LNCaP clone FGC (cell line): ENCODE results near the gene KCNN1.

Experiments
- DNase-seq: peaks from one replicate; pipeline ENCODE4 v3.0.0-alpha.2; 2011; ENCODE audit warnings: low read depth
- H3K4me3 ChIP-seq: 2 replicates; pipeline ENCODE4 v1.5.1; 2011; ENCODE audit warnings: mild to moderate bottlenecking, low read depth, low read length, control low read depth
- TF ChIP-seq, protein P1 (sequence below): IDR thresholded peaks from 2 replicates; pipeline ENCODE4 v1.5.1; 2012; ENCODE audit warnings: mild to moderate bottlenecking; ENCODE audit not compliant: control insufficient read depth, insufficient read depth; ENCODE audit errors: extremely low read depth

The KCNN1 gene

DNA sequence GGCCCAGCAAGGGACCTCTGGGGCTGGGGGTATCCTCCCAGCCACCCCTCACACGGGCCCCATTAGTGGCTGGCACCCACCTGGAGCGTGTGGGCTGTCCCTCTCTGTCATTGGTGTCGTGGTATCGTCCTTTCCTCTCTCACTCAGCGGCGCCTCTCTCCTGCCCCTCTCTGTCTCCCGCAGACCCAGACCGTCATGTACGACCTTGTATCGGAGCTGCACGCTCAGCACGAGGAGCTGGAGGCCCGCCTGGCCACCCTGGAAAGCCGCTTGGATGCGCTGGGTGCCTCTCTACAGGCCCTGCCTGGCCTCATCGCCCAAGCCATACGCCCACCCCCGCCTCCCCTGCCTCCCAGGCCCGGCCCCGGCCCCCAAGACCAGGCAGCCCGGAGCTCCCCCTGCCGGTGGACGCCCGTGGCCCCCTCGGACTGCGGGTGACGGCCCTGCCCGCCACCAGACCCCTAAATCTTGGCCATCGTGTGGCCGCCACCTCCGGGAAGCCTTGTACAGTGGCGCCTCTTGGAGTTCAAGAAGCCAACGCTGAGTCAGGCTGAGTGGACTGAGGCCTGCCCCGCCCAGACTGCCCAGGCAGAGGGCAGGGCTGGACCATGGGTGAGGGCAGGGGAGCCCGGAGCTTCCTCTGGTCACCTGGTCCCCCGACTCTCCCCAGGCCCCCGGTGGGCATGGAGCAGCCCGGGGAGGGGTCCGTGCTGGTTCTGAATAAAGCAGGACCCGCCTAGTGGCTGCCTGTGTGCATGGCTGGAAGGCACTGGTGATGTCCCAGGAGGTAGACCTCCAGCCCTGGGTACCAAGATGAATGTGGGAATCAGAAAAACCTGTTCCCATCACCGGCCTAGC, 31.3 kb downstream of the KCNN1 start:
- no peak for DNase-seq
- TF ChIP-seq, protein P1, sequence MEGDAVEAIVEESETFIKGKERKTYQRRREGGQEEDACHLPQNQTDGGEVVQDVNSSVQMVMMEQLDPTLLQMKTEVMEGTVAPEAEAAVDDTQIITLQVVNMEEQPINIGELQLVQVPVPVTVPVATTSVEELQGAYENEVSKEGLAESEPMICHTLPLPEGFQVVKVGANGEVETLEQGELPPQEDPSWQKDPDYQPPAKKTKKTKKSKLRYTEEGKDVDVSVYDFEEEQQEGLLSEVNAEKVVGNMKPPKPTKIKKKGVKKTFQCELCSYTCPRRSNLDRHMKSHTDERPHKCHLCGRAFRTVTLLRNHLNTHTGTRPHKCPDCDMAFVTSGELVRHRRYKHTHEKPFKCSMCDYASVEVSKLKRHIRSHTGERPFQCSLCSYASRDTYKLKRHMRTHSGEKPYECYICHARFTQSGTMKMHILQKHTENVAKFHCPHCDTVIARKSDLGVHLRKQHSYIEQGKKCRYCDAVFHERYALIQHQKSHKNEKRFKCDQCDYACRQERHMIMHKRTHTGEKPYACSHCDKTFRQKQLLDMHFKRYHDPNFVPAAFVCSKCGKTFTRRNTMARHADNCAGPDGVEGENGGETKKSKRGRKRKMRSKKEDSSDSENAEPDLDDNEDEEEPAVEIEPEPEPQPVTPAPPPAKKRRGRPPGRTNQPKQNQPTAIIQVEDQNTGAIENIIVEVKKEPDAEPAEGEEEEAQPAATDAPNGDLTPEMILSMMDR, result no peak
- no peak overlapping the region for H3K4me3 ChIP-seq

DNA sequence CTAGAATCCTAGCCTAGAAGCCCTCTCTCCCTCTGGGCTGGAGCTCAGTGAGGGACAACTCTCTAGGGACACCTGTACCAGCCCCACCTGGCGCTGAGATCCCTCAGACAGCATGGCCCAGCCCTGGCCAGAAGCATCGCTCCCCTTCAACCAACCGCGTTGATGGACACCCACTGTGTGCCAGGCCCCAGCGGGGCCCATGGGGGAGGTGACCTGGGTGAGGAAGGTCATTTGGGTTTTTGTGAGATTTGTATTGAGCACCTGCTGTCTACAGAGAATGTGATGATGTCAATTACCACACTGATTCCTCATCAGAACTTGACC, 31.9 kb downstream of the KCNN1 start:
- TF ChIP-seq, protein P1, result no peak
- no peak for DNase-seq
- no peak overlapping the region for H3K4me3 ChIP-seq

DNA sequence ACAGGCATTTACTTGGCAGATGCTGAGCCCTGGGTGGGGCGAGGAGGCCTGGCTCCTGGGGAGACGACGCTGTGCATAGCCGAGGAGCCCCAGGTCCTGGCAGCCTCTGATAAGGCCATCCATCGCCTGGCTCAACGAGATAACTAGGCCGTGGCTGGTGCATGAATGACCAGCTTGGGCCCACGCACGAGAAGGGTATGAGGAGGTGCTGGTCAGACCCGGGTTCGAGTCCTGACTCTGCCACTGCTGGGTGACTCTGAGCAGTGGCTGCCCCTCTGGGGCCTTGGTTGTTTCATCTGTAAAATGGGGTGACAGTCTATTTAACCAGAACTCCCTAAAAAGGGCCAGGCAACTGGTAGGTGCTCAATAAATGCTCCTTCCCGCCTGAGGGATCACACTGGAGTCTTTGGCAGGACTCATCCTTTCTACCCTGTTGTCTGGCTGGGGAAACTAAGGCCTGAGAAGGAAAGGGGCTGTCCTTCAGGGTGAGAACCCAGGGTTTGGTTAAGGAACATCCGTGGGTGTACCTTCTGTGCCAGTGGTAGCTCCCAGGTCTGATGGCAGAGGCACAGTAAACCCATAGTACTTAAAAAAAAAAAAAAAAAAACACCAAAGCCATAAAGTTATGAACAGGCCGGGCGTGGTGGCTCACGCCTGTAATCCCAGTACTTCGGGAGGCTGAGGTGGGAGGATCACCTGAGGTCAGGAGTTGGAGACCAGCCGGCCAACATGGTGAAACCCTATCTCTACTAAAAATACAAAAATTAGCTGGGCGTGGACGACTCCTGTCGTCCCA, 33.0 kb downstream of the KCNN1 start:
- TF ChIP-seq, protein P1, result no peak
- H3K4me3 ChIP-seq, result no peak overlapping the region
- DNase-seq, result no peak

- H3K4me3 ChIP-seq, result no peak overlapping the region
- TF ChIP-seq, protein P1, result no peak
- no peak for DNase-seq
Observed at GRCh38 chr19:18000480-18000914, 33.6 kb downstream of the KCNN1 start.

- TF ChIP-seq, protein P1, result no peak
- DNase-seq, result no peak
- H3K4me3 ChIP-seq, result peak overlapping the region; percentile 61
Observed at GRCh38 chr19:18000915-18001776, 34.2 kb downstream of the KCNN1 start.

DNA sequence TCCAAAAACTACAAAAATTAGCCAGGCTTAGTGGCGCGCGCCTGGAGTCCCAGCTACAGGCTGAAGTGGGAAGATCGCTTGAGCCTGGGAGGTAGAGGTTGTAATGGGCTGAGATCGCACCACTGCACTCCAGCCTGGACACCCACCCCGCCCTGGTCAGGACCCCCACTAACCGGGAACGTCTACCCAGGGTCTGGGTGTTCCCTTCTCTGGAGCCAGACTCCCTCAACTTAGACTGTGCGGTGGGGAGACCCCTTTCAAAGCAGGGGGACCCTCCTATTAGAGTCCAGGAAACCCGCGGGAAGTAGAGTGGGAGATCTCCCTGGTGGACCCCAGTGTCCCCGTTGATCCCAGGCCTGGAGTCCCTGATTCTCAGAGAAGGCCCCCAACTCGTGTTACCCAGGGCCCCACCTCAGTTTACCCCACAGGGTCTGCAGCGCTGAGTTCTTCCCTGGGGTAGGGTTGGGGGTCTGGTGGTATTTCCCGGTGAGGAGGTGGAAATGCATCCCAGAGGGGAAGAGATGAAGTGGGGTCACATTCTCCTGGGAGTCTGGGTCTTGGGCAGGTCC, 35.0 kb downstream of the KCNN1 start:
- TF ChIP-seq, protein P1, result no peak
- DNase-seq, result no peak
- H3K4me3 ChIP-seq, result peak overlapping the region; percentile 61
